Superior temporal gyrus (tissue), 1 donor: Measurements from ENCODE around the gene NELFB.
A peak's percentile ranks its signal among the peaks of the same experiment; 100 is the strongest.

ENCODE experiments used
- DNase-seq: peaks from one replicate; pipeline ENCODE4 v3.0.0-alpha.2; 2016; ENCODE audit errors: extremely low spot score

Gene NELFB

DNA sequence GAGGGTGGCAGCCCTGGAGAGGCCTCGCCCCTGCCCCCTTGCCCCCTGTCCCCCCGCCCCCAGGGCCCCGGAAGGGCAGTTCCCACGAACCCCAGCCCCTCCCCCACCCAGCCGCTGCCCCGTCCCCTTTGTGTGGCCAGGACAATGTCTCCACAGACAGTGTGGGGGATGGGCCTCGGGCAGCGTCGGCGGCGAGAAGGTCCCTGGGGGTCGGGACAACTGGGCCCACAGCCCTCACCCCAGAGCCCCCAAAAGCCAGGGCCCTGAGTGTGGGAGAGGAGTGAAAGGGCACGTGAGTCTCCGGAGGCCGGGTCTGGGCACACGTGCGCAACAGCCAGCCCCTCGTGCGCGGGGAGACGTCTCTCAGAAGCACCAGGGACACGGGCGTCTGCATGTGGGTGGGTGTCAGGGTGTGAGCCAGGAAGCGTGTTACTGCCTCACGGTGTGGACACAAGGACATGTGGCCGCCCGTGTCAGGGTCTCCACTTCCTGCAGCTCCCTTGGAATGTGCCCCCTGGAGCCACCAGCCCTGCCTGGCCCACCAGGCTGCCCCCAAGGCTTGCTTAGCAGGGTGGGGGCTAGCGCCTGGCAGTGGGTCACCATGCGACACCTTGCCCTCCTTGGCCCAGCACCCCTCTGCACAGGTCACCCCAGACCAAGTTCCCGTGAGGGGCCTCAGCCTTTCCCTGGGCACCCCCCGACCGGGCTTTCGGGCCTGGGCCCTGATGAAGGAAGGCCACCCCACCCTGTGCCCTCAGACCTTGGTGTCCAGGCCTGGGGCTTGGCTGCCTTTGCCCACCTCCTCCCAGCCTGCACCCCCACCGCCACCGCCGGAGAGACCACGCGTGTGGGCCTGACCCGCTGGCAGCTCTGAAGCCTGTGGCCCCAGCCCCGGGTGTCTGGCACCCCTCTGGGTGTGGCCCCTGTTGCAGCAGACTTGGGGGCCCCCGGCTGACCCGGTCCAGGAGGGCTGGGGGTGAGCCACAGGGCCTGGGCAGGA lies 59.7 kb downstream of the NELFB start:
- DNase-seq: no peak

DNA sequence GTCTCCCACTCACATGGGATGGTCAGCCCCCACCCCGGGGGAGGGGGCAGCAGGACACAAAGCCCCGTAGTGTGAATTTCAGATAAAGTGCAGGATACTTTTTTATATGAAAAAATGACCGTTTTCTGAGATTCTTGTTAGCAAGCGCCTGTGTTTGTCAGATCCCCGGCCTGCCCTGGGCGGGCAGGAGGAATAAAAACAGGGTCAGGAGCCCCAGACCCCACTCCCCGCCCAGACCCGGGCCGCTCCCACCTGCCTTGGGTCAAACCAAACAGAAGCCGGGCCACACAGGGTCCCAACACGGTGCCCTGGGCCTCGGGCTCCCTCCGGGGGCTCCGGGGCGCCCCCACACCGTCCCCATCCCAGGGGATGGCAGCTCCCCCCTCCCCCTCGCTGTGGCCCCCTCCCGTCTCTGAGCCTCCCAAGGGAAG lies 60.5 kb downstream of the NELFB start:
- DNase-seq: no peak

DNA sequence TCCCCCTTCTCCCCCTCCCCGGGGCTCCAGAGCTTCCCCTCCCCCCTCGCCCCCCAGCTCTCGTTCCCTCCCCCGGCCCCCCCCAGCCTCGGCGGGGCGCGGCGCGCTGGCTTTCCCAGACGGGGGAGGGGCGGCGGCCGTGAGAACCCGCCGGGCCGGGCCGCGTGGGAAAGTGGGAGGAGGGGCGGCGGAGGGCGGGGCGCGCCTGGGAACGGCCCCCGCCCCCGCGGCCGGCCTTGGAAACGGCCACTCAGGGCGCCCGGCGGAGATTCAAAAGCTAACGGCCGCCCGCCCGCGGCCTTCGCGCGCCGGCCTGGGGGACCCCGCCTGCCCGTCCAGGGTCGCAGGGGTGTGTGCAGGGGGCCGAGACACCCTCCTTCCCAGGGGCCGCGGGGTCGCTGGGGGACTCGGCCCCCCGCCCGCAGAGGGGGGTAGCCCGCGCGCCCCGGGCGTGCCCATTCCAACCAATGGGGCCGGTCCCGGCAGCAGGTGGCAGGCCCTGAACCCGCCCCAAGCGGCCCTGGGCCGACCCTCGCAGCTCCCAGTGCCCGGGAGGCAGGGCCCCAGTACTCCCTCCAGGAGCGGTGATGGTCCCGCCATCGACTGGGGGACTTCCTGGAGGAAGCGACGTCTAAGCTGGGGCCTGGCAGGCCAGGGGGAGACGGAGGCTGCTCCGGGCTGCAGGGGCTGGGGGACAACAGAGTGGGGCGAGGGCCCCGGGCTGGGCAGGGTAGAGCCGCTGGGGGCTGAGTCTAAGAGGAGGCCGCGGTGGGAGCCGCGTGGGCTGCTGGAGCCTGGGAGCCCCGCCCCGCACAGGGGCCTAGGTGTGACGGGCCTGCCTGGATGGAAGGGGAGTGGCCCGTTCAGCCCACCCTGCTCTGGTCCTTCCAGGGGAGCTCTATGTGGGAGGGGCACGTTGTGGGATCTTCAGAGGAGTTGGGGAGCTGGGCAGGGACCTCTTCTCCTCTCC lies 61.2 kb downstream of the NELFB start:
- no peak for DNase-seq

DNA sequence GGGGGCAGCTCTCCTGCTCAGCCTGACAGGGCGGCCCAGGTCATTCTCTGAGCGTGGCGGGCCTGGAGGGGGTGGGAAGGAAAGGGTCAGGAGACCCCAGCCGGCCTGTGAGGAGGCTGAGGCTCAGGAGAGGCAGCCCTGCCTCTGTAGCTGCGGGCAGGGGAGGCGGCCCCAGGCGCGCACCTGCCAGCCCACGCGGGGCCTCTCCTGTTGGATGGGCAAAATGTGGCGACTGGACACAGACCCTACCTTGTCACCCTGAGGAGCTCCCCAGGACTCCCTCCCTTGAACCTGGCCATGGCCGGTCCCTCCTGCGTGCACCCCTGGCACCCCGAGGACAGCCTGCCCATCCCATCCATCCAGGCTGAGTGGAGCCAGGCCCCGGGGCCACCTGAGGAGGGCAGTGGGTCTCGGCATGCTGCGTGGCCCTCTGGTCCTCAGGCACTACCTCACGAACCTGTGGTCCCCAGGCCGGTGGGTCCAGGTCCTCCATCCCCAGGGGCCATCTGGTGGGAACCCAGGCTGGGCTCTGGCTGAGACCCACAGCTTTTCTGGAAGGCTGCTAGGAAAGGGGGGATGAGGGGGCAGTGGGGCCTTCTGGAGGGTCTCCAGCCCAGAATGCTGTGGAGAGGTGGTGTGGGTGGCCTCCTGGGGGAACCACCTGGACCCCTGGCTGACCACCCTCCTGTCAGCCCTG lies 62.0 kb downstream of the NELFB start:
- DNase-seq: no peak

GRCh38 chr9:137317718-137318511 lies 62.8 kb downstream of the NELFB start:
- DNase-seq: no peak

DNA sequence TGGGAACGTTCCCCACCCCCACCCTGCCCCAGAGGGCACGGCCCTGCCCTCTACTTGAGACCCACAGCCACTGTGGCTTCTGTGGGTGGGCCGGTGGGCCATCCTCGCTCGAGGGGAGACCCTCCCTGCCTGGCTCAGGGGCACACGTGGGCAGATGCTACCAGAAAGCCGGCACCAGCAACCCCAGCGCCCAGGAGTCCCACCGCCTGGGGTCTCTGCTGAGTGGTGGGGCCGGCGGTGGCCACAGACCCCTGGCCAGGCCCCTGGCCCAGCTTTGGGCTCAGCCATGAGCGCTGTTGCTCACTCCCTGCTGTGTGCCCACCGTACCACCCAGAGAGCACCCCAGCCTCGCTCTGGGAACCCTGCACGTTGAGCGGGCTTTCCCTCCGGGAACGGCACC lies 63.5 kb downstream of the NELFB start:
- DNase-seq: no peak

GRCh38 chr9:137319011-137319738 lies 64.0 kb downstream of the NELFB start:
- DNase-seq: peak; percentile 19

DNA sequence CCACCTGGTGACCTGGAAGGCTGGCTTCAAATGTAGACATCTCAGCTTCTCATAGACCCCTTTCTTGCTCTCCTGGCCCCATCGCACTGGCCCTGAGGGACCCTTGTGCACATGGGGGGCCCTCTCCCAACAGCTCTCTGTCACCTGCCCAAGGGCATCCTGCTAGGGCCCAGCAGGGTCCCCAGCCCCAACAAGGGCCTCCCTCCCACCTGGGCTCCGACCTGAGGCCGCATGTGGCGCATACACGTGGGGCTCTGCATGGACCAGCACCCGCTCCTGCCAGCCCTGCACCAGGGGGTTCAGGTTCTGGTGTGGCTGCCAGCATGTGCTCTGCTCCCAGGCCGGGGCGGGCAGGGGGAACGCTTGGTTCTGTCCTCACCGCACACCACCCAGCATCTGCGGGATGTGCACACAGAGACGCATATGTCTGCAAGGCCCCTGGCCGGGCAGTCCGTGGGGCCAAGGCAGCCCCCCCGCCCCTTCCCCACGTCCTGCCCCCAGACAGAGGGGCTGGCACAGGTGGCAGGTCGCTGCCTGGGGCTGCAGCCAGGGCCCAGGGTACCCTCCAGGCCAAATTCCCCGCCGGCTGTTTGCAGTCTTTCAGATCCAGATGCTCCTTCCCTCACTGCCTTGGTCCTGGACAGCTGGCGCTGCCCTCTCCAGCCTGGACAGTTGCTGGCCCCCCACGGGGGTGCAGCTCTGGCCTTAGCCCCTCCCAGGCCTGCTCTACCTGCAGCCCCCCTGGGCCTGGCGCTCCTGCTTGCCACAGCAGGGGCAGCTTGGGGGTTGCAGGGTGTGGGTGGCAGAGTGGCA lies 64.8 kb downstream of the NELFB start:
- DNase-seq: no peak

- no peak for DNase-seq
Measured at GRCh38 chr9:137320555-137321384, 65.6 kb downstream of the NELFB start.

DNA sequence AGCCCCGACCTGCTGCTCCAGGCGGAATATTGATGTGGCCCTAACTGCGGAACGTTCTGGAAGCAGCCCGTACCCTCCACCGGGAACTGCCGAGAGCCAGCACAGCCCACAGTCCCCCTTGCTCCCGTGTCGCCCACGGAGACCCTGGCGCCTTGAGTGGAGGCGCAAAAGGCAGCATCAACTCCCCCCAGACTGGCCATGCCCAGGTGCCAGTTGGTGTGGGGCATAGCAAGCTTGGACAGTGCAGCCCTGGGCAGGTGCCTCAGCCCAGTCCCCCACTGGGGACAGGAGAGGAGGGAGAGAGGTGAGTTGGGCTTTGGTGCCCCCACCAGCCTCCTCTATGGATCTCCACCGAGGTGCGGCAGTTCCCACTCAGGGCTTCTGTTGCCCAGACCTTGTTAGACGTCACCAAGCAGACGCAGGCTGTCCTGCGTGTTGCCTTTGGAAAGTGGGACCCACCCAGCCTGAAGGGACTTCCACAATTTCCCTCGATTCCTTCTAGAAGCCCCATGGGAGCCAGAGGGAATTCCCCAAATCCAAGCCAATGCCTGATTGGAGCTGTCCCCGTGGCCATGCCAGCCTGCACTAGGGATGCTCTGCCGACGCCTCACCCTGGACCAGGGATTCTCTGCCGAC lies 66.7 kb downstream of the NELFB start:
- no peak for DNase-seq
